ENCODE results near the gene FZD7. TPM values are rescaled to one million over a fixed set of nuclear protein-coding genes. Genes with fewer than 3 reads are reported as not detected.

The FZD7 gene
- total and polyA plus RNA-seq, 2 of the 8 experiments (the other 6 are each of a cell fraction or from before 2014, with no cell fraction given), result 176 to 246 TPM

- ChIA-PET CTCF (ENCODE audit: partially characterized antibody) (interaction anchor here (0.9 to 1.6 kb wide), 9 partner anchors 9 to 166 kb away, joined by 3 to 7 read pairs (median 4); partner anchors contain the start of gene KIAA2012), POLR2A (ENCODE audit: partially characterized antibody) (interaction anchor here (0.7 to 2.8 kb wide), 4 partner anchors 11 to 29 kb away, joined by 3 to 8 read pairs (median 5); no protein-coding TSS in a partner anchor)
- Histone ChIP-seq H2BK15ac (ENCODE audit: low read length) (no peak overlapping the region), H3K27ac (ENCODE audit: low read depth, low read length) (no peak overlapping the region), H2AFZ (ENCODE audit: low read length) (no peak overlapping the region), H2BK120ac (replicated peaks; ENCODE audit: low read depth, low read length) (no peak overlapping the region), H3K4ac (replicated peaks; ENCODE audit: insufficient read length, low read depth, low read length) (no peak overlapping the region), H2BK12ac (ENCODE audit: low read depth, low read length) (peak overlapping the region; percentile 29), H3K4me2 (ENCODE audit: insufficient read depth in 1 of 2, low read depth in 2 of 2, low read length in 2 of 2) (peak overlapping the region in 1 of 2 experiments; percentile 32; a peak in 1 of 4 replicates), H2BK5ac (ENCODE audit: low read depth, low read length) (peak overlapping the region; percentile 80; the same call in 1 of the 2 replicates), H3K36me3 (ENCODE audit: control insufficient read depth in 2 of 4, insufficient read depth in 4 of 4, low read length in 3 of 4) (no peaks in the 10 kb centered on the region), H3K9ac (replicated peaks in 1 of 4; ENCODE audit: extremely low read depth in 1 of 4, low read depth in 3 of 4, low read length in 3 of 4) (no peak overlapping the region; a peak in 2 of 7 replicates), H3K23me2 (ENCODE audit: low read depth, low read length) (no peaks in the 10 kb centered on the region; the same call in 1 of the 2 replicates), H3K18ac (ENCODE audit: extremely low read depth, low read length) (peak overlapping the region; percentile 79), H2AK5ac (ENCODE audit: low read depth, low read length) (no peak overlapping the region; the same call in 1 of the 2 replicates), H3K79me2 (ENCODE audit: control insufficient read depth in 1 of 2, insufficient read depth in 2 of 2, low read length in 2 of 2) (no peaks in the 10 kb centered on the region), H4K5ac (ENCODE audit: insufficient read length, low read depth, low read length) (no peak overlapping the region), H4K91ac (replicated peaks; ENCODE audit: insufficient read length, low read length) (peak overlapping the region; percentile 22), H3K27me3 (replicated peaks in 1 of 4; ENCODE audit: control insufficient read depth in 3 of 4, extremely low read depth in 1 of 4, insufficient read depth in 3 of 4, low read length in 3 of 4) (no peaks in the 10 kb centered on the region), H3K56ac (replicated peaks; ENCODE audit: insufficient read length, low read depth, low read length) (no peak overlapping the region), H3K4me1 (replicated peaks in 1 of 4; ENCODE audit: control insufficient read depth in 3 of 4, insufficient read depth in 4 of 4, low read length in 3 of 4) (peaks cover 10 to 27% (median 21%) of the 10 kb centered on the region in 4 experiments), H3K4me3 (ENCODE audit: extremely low read depth in 1 of 4, insufficient read depth in 2 of 4, low read depth in 3 of 4, low read length in 4 of 4) (no peak overlapping the region), H3K9me3 (ENCODE audit: insufficient read depth in 2 of 2, low read depth in 1 of 2, low read length in 1 of 2) (no peaks in the 10 kb centered on the region), H2BK20ac (ENCODE audit: low read length) (no peak overlapping the region; the same call in 1 of the 2 replicates), H3K23ac (ENCODE audit: insufficient read length) (no peak overlapping the region), H4K20me1 (replicated peaks in 1 of 2; ENCODE audit: control insufficient read depth in 1 of 2, insufficient read depth in 2 of 2, low read length in 2 of 2) (no peaks in the 10 kb centered on the region), H4K8ac (ENCODE audit: extremely low read depth, insufficient read depth, low read length) (no peak overlapping the region), H3K14ac (ENCODE audit: insufficient read length) (no peak overlapping the region), H3K79me1 (ENCODE audit: low read depth, low read length) (no peaks in the 10 kb centered on the region)
- WGBS, 2 experiments (ENCODE audit: extremely low coverage in 1 of 2, insufficient coverage in 1 of 2, insufficient read length in 1 of 2, insufficient replicate concordance in 2 of 2, low coverage in 1 of 2, low lambda C conversion rate in 2 of 2, missing lambda C conversion rate in 1 of 2), result 72% methylated on average over 8 of the region's 8 CpGs; no CpG with 5 or more reads in 1 of the 2 experiments
- TF ChIP-seq BCL11A (IDR thresholded peaks at IDR 0.05; ENCODE audit: low read depth in 2 of 2, low read length in 2 of 2) (no peak), HDAC6 (IDR thresholded peaks at IDR 0.05; ENCODE audit: low read depth, low read length) (no peak), RBBP5 (IDR thresholded peaks at IDR 0.05; ENCODE audit: borderline replicate concordance, low read depth, low read length) (no peak), RAD21 (IDR thresholded peaks at IDR 0.05 in 1 of 2, conservative IDR thresholded peaks at IDR 0.05 in 1 of 2; ENCODE audit: low read depth in 2 of 2, low read length in 2 of 2) (no peak), CREB1 (IDR thresholded peaks at IDR 0.05) (no peak), YY1 (IDR thresholded peaks at IDR 0.05; ENCODE audit: low read depth, low read length) (no peak), FOSL1 (IDR thresholded peaks at IDR 0.05; ENCODE audit: insufficient read depth, low read depth, low read length) (no peak), ZNF274 (IDR thresholded peaks at IDR 0.05; ENCODE audit: borderline replicate concordance, extremely low read depth, low read length) (no peak), TCF12 (IDR thresholded peaks at IDR 0.05; ENCODE audit: low read depth, low read length) (no peak), JUND (IDR thresholded peaks at IDR 0.05; ENCODE audit: low read length) (no peak), SP1 (IDR thresholded peaks at IDR 0.05; ENCODE audit: low read depth, low read length) (no peak), ASH2L (IDR thresholded peaks at IDR 0.05; ENCODE audit: low read length) (no peak), POLR2A (IDR thresholded peaks at IDR 0.05; ENCODE audit: control extremely low read depth in 1 of 2, low read depth in 2 of 2, low read length in 2 of 2) (no peak), BRCA1 (IDR thresholded peaks at IDR 0.05; ENCODE audit: low read depth, low read length) (no peak)
- DNase-seq (ENCODE audit: low read depth in 1 of 2, low spot score in 2 of 2) (no peak), FAIRE-seq (no peak)
These were observed 13.8 kb upstream of the FZD7 start for GRCh38 chr2:202019689-202020450.

Measured in H1 (cell line).